GM12892 (cell line): Measurements from ENCODE around the gene ZNF624. TPM values are rescaled to one million over a fixed set of nuclear protein-coding genes. Genes with fewer than 3 reads are reported as not detected.
"Not testable (repeated sequence)": the region's sequence is repeated elsewhere in the genome, so short reads cannot be mapped to it uniquely, and the experiment has no call there.

Source experiments
- DNase-seq: peaks from one replicate; pipeline ENCODE4 v3.0.0; 2011; ENCODE audit not compliant: insufficient read length
- FAIRE-seq: peaks from 2 replicates; lab custom pipeline; 2011; peaks lifted over from hg19 to GRCh38; lab: Jason Lieb, UNC
- POLR2A ChIP-seq: IDR thresholded peaks from 2 replicates; pipeline ENCODE4 v1.6.1; 2011; ENCODE audit warnings: low read depth, low read length, control low read depth
- POLR2AphosphoS5 ChIP-seq: IDR thresholded peaks from 2 replicates; pipeline ENCODE4 v1.6.1; 2011; ENCODE audit warnings: low read depth, low read length, control low read depth
- TAF1 ChIP-seq: IDR thresholded peaks from 2 replicates; pipeline ENCODE4 v1.6.1; 2011; ENCODE audit warnings: low read depth, mild to moderate bottlenecking, control low read depth, low read length, borderline replicate concordance
- polyA plus RNA-seq: library from polyadenylated mRNA; unstranded; fragments of >200 nt; gene quantifications from one replicate; pipeline ENCODE4 v1.2.1, GENCODE V29; 2012; ENCODE audit warnings: missing spikeins, inconsistent platforms; ENCODE audit not compliant: missing spikeins

The ZNF624 gene
- polyA plus RNA-seq: 1.8 TPM

DNA sequence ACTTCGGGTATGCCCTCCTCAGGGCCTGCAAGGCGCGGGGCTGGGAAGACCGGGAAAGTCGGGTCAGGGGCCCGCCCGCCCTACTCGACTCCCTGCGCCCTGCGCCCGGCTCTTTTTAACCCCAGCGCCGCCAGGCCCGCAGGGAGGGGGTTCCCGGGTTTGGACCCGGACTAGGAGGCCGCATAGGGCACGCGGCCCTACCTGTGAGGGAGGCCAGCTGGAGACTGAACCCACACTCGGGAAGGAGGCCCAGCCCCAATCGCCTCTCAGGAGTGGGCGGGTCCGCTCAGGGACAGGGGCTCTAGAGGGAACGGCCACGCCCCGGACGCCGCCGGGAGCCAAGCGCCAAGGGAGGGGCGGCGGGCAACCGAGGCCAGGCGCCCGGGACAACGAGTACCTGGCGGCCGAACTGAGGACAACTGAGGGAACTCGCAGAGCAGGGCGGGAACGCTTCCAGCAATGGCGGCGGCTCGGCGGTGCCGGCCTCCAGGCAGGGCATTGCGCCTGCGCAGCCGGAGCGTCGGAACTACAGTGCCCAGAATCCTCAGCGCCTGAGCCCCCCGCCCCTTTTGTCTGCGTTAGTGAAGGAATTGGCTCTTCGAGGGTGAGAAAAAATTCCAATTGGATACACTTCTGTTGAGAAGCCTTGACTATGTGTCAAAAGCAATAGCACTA lies at the start of gene ZNF624:
ZNF624 (minus strand) TSS at position 484 of the 675 bp plus-strand sequence.
- FAIRE-seq (peak; percentile 96), DNase-seq (peak; percentile 77)
- TF ChIP-seq POLR2A (peak; percentile 80), TAF1 (no peak; the same call in none of the 2 replicates), POLR2AphosphoS5 (peak; percentile 73)

DNA sequence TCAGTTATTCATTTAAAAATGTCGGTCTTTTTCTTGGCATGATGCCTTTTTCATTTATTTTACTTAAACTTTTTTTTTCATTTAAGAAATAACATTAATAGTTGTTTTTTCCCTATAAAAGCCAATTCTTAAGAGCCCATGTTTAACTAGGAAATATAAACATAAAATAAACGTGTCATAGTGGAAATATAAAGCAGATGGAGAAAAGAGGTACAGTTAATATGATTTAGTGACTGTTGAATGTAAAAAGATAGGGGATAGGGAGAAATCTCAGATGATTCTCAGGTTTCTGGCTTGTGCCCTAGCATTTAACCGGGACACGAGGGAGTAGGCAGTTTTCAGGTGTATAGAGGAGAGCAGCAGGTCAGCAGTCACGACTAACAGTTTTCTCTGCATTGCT lies 44.0 kb upstream of the ZNF624 start:
- not testable (repeated sequence) for DNase-seq, FAIRE-seq

DNA sequence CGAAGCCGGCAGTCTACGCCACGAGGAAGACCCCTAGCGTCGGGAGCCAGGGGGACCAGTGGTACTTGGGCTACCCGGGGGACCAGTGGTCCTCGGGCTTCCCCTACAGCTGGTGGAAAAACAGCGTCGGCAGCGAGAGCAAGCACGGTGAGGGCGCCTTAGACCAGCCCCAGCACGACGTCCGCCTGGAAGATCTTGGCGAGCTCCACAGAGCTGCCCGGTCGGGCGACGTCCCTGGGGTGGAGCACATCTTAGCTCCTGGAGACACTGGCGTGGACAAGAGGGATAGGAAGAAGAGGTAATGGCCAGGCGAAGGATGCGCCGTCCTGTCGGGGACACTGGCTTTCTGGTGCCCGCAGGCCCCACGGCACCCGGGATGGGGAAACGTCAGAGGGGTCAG lies 36.8 kb upstream of the ZNF624 start:
- not testable (repeated sequence) for FAIRE-seq, DNase-seq

DNA sequence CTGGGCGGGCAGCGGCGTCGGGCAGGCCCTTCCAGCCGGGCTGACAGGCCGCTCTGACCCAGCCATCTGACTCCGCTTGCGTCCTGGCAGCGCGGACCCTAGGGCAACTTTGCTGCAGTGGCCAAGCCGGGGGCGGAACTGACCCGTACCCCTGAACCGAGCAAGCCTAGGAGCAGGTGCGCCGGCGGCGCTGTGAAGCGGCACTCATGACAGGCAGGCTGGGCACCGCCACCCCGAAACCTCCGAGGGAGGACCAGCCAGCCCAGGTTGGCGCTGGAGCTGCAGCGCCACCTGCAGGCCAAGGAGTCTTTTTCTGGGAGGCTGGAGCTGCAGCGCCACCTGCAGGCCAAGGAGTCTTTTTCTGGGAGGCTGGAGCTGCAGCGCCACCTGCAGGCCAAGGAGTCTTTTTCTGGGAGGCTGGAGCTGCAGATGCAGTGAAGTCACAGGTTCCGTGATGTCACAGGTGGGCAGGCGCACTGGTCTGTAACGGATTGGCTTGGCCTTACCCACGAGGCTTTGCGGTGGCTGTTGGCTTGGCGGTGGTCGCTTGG lies 36.2 kb upstream of the ZNF624 start, which contains the start of gene CCDC144A:
CCDC144A (plus strand) TSS at position 511 of the 551 bp plus-strand sequence. CDS start 160 bp downstream, outside the sequence.
- DNase-seq, FAIRE-seq: not testable (repeated sequence)

DNA sequence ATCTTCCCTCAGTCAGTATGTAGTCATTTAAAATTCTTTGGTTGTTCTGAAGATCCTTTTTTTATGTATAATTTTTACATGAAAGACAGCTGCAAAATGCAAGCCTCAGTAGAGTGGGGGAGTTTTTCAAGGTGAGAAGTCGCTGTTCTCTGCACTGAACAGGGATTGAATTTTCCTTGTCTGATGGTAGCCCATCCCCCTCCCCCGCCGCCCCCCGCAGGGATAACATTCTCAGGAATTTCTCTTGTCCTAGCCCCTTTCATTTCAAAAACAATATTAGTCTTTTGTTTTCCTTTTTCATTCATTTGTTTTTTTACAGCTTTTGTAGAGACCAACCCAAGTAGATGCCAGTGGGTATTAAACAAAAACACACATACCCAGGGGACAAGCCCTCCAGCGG lies 33.5 kb upstream of the ZNF624 start:
- not testable (repeated sequence) for FAIRE-seq, DNase-seq

DNA sequence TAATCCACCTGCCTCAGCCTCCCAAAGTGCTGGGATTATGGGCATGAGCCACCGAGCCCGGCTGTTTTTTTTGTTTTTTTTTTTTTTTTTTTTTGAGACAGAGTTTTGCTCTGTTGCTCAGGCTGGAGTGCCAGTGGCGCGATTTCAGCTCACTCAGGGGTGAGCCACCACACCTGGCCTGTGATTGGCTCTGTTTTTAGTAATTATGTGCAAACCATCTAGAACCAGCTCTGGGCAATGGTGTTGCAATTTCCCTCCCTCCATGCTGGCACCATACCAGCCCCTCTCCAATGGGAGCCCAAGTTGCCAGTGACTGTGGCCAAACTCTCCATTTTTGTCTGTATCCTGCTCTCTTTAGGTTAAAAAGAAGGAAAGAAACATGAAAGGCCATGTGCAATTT lies 32.4 kb upstream of the ZNF624 start:
- not testable (repeated sequence) for FAIRE-seq, DNase-seq

DNA sequence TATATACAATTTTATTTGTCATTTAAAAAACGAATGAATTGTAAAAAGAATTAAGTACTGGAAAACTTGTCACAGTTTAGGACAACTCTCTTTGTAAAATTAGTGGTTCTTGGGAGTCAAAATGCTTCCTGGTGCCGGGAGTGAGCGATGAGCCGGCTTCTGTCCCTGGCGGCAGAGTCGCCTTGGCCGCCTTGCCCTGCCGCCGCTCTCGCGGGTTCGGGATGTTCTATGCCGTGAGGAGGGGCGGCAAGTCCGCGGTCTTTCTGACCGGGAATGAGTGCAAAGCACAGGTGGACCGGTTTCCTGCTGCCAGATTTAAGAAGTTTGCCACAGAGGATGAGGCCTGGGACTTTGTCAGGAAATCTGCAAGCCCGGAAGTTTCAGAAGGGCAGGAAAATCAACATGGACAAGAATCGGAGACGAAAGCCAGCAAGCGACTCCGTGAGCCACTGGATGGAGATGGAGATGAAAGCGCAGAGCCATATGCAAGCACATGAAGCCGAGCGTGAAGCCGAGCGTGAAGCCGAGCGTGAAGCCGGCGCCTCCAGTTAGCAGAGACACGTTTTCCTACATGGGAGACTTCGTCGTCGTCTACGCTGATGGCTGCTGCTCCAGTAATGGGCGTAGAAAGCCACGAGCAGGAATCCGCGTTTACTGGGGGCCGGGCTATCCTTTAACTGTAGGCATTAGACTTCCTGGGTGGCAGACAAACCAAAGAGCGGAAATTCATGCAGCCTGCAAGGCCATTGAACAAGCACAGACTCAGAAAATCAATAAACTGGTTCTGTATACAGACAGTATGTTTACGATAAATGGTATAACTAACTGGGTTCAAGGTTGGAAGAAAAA lies 29.9 kb upstream of the ZNF624 start:
- FAIRE-seq, DNase-seq: not testable (repeated sequence)

DNA sequence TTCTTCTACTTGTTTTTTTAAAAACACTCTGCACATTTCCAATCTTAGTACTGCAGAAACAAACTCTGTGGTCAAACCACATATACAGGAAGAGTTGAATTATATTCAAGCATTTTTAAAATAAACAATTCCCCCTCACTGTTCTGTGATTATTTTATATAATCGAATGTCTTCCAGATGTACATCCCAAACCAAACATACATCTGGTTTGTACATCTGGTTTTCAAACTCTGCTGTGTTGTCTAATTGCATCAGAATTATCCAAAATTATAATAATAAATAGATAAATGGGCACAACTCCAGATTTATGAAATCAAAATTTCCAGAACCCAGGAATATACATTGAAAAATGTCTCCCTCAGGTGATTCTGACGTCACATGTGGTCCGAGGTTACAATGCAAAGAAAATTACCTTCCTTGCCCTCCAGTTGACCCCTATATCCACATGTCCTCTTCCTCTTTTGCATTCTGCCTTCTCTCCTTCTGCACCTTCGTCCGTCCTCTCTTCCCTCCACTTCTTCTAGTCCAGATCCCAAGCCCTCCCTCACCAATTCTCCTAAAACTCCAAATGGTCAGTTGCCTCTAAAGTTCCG lies 23.1 kb upstream of the ZNF624 start:
- no peak for DNase-seq

DNA sequence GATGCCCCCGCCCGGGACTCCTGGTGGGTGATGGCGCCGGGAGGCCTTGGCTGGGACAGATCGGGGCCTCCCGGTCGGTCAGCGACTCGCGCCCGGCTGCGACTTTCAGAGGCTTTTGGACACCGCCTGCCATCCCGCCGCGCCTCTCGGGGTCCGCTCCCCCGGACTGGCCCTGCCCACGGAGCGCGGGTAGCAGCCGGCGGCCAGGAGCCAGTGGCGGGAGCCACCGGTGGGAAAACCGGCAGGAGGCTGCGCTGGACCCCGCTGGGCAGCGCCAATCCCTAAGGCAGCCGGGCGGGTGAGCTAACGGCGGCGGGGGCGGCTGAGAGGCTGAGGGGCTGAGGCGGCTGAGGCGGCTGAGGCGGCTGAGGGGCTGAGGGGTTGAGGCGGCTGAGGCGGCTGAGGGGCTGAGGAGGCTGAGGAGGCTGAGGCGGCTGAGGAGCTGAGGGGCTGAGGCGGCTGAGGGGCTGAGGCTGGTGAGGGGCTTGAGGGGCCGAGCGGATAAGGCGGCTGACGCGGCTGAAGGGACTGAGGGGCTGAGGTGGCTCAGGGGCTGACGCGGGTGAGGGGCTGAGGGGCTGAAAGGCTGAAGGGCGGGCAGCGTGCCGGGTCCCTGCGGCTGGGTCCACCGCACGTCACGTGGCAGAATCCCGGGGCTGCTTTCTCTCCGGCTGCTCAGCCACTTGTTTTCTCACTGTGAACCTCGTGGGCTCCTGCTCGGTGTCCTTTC lies 13.4 kb upstream of the ZNF624 start:
- not testable (repeated sequence) for DNase-seq, FAIRE-seq

More for the DNA sequence above, 23.1 kb upstream of the ZNF624 start:
- no peak for FAIRE-seq
- no peak for TF ChIP-seq POLR2A
- no peak for TF ChIP-seq POLR2AphosphoS5
- no peak for TF ChIP-seq TAF1

DNA sequence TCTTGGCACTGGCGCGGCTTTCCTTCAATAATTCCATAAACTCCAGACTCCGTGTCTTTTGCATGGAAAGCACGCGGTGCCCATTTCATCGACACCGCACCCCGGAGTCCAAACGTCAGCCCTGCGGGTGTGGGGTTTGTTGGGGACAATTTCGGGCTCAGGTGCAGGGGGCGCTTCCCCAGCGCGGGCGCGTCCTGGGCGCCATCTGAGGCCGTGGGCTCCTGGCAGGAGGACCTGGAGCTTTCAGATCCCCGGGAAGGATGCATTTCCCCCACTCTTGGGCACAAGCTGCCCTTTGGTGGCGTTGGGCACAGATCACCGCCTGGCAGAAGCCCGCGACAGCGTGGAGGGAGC lies 12.9 kb upstream of the ZNF624 start:
- not testable (repeated sequence) for DNase-seq, FAIRE-seq

DNA sequence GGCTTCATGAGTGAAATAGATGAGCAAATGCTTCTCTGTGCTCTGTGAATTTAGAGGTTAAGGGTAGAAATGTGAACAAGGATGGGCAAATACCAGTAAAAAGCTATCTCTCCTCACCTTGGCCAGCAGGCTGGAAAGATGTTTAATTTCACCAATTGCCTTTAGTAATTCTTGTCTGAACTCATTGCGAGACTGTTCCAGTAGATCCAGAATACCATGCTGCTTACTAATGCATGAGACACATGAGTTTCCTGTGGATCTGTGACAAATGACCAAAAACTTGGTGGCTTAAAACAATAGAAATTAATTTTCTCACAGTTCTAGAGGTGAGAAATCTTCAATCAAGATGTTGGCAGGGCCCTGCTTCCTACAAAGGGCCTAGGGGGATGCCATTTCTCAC lies 9.3 kb upstream of the ZNF624 start:
- no peak for DNase-seq
- no peak for FAIRE-seq
- TF ChIP-seq POLR2A (no peak), TAF1 (no peak), POLR2AphosphoS5 (no peak)

DNA sequence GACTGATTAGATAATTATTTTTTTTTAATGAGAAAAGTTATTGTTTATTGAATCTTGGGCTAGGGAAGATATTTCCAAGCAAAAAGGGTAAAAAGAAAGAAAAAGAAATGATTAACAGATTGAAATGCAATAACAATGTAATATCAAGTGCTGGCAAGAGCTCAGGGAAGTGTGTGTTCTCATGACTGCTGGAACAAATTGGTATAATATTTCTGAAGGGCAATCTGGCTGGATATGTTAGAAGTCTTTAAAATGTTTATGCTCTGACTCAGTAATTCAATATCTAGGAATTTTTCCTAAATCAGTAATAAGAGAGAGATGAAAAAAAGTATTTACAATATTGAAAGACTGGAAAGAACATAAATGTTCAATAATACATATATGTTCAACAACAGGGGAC lies 7.6 kb upstream of the ZNF624 start:
- DNase-seq (no peak), FAIRE-seq (no peak)
- TF ChIP-seq POLR2A (no peak), TAF1 (no peak), POLR2AphosphoS5 (no peak)
